Measurements from ENCODE around the gene POMGNT2. TPM values are rescaled to one million over a fixed set of nuclear protein-coding genes. Genes with fewer than 3 reads are reported as not detected.

POMGNT2 gene
- total RNA-seq, 3 donors from 2014 or later, result 14.6 to 19.0 (median 18.4) TPM

- no peaks in the 10 kb centered on the region for H3K36me3 ChIP-seq
- TF ChIP-seq POLR2AphosphoS5 (IDR thresholded peaks at IDR 0.05) (no peak), POLR2A (IDR thresholded peaks at IDR 0.05) (no peak), CTCF (IDR thresholded peaks at IDR 0.05) (no peak)
- H3K4me1 ChIP-seq, result no peaks in the 10 kb centered on the region
- no peak overlapping the region for H3K27ac ChIP-seq
- intact Hi-C loops (cut with DNase I; ENCODE audit: low total_unique reads), result no loop called here
- H3K27me3 ChIP-seq, result no peaks in the 10 kb centered on the region
- DNase-seq (ENCODE audit: low spot score in 2 of 2), result no peak
- H3K9me3 ChIP-seq, result peaks cover 0 to 5% of the 10 kb centered on the region in 2 donors
- H3K4me3 ChIP-seq, result no peak overlapping the region
These were observed 23.4 kb downstream of the POMGNT2 start for GRCh38 chr3:43082457-43082856.

- no peak for DNase-seq (ENCODE audit: low spot score in 2 of 2)
- Histone ChIP-seq H3K27ac (no peak overlapping the region), H3K27me3 (no peaks in the 10 kb centered on the region), H3K9me3 (peaks cover 0 to 5% of the 10 kb centered on the region in 2 donors), H3K36me3 (no peaks in the 10 kb centered on the region), H3K4me3 (no peak overlapping the region), H3K4me1 (no peaks in the 10 kb centered on the region)
- TF ChIP-seq POLR2A (IDR thresholded peaks at IDR 0.05) (no peak), POLR2AphosphoS5 (IDR thresholded peaks at IDR 0.05) (no peak), CTCF (IDR thresholded peaks at IDR 0.05) (no peak)
- intact Hi-C loops (cut with DNase I; ENCODE audit: low total_unique reads), result no loop called here
These were observed 24.1 kb downstream of the POMGNT2 start for GRCh38 chr3:43081796-43082195.

- intact Hi-C loops (cut with DNase I; ENCODE audit: low total_unique reads), result no loop called here
- peaks cover 0 to 5% of the 10 kb centered on the region in 2 donors for H3K9me3 ChIP-seq
- no peak overlapping the region for H3K4me3 ChIP-seq
- no peak for DNase-seq (ENCODE audit: low spot score in 2 of 2)
- no peaks in the 10 kb centered on the region for H3K4me1 ChIP-seq
- no peak for TF ChIP-seq POLR2AphosphoS5 (IDR thresholded peaks at IDR 0.05)
- TF ChIP-seq CTCF (IDR thresholded peaks at IDR 0.05), result no peak
- TF ChIP-seq POLR2A (IDR thresholded peaks at IDR 0.05), result no peak
- H3K27me3 ChIP-seq, result no peaks in the 10 kb centered on the region
- no peak overlapping the region for H3K27ac ChIP-seq
- H3K36me3 ChIP-seq, result no peaks in the 10 kb centered on the region
These were observed 24.9 kb downstream of the POMGNT2 start for GRCh38 chr3:43080726-43081568.

- no peak overlapping the region for H3K27ac ChIP-seq
- TF ChIP-seq POLR2AphosphoS5 (IDR thresholded peaks at IDR 0.05) (no peak), POLR2A (IDR thresholded peaks at IDR 0.05) (no peak), CTCF (IDR thresholded peaks at IDR 0.05) (no peak)
- H3K27me3 ChIP-seq, result no peaks in the 10 kb centered on the region
- intact Hi-C loops (cut with DNase I; ENCODE audit: low total_unique reads), result no loop called here
- DNase-seq (ENCODE audit: low spot score in 2 of 2), result no peak
- no peak overlapping the region for H3K4me3 ChIP-seq
- no peaks in the 10 kb centered on the region for H3K36me3 ChIP-seq
- peaks cover 0 to 5% of the 10 kb centered on the region in 2 donors for H3K9me3 ChIP-seq
- no peaks in the 10 kb centered on the region for H3K4me1 ChIP-seq
These were observed 26.1 kb downstream of the POMGNT2 start for GRCh38 chr3:43079536-43080332.

- no peaks in the 10 kb centered on the region for H3K27me3 ChIP-seq
- intact Hi-C loops (cut with DNase I; ENCODE audit: low total_unique reads), result no loop called here
- no peaks in the 10 kb centered on the region for H3K36me3 ChIP-seq
- TF ChIP-seq POLR2A (IDR thresholded peaks at IDR 0.05), result no peak
- TF ChIP-seq POLR2AphosphoS5 (IDR thresholded peaks at IDR 0.05), result no peak
- TF ChIP-seq CTCF (IDR thresholded peaks at IDR 0.05), result no peak
- H3K4me3 ChIP-seq, result no peak overlapping the region
- no peak overlapping the region for H3K27ac ChIP-seq
- H3K4me1 ChIP-seq, result no peaks in the 10 kb centered on the region
- no peak for DNase-seq (ENCODE audit: low spot score in 2 of 2)
- H3K9me3 ChIP-seq, result peaks cover 0 to 5% of the 10 kb centered on the region in 2 donors
These were observed 28.2 kb downstream of the POMGNT2 start for GRCh38 chr3:43077707-43078106.
